ENCODE results near the gene TBC1D5. TPM values are rescaled to one million over a fixed set of nuclear protein-coding genes. Genes with fewer than 3 reads are reported as not detected.

TBC1D5 gene
- total and polyA plus RNA-seq, 2 of the 8 experiments (the other 6 are each of a cell fraction or from before 2014, with no cell fraction given) = 11.0 to 22.9 TPM

DNA sequence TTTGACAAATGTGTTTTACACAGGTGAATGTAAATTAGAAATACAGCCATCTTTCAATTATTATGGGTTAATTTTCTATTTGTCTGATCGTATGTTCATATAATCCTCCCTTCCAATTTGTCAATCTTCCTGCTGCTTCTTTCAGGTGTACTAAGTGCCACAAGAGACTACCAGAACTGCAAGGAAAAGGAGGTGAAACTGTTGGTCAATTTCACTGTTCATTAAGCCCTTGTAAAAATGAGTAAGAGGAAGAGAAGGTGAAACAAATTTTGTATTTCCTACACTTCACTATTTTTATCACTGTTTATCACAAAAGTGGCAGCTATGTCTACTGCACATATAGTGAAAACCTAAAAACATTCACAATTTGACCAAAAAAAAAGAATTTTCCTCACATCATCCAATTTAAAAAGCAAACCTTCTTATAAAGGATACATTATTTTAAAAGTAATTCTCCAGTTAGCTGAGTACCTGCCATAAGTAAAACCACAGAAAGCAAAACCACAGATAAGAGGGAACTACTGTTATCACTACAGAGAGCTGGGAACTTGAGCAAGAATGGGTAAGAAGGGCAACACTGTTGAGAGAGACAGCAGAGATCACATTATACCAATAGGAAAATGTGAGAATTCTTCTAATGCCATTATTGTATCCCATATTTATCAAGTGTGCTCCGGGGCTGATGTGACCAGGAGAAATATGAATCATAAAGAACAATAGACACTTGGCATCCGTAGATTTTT, 163.0 kb downstream of the TBC1D5 start:
- POLR2A ChIA-PET (ENCODE audit: partially characterized antibody) = interaction anchor here (0.8 kb wide), 1 partner anchor 27 kb away, joined by 3 read pairs; no protein-coding TSS in a partner anchor

More for the DNA sequence above, 163.0 kb downstream of the TBC1D5 start:
- Histone ChIP-seq H3K4me3 (ENCODE audit: extremely low read depth in 1 of 4, insufficient read depth in 2 of 4, low read depth in 3 of 4, low read length in 4 of 4) (no peak overlapping the region), H3K56ac (replicated peaks; ENCODE audit: insufficient read length, low read depth, low read length) (no peak overlapping the region), H3K4me1 (replicated peaks in 1 of 4; ENCODE audit: control insufficient read depth in 3 of 4, insufficient read depth in 4 of 4, low read length in 3 of 4) (no peaks in the 10 kb centered on the region), H2AFZ (ENCODE audit: low read length) (no peak overlapping the region), H3K18ac (ENCODE audit: extremely low read depth, low read length) (no peak overlapping the region), H3K23me2 (ENCODE audit: low read depth, low read length) (no peaks in the 10 kb centered on the region), H2BK5ac (ENCODE audit: low read depth, low read length) (no peak overlapping the region), H2BK20ac (ENCODE audit: low read length) (no peak overlapping the region), H4K91ac (replicated peaks; ENCODE audit: insufficient read length, low read length) (no peak overlapping the region), H3K4me2 (ENCODE audit: insufficient read depth in 1 of 2, low read depth in 2 of 2, low read length in 2 of 2) (no peak overlapping the region), H4K5ac (ENCODE audit: insufficient read length, low read depth, low read length) (no peak overlapping the region), H4K20me1 (replicated peaks in 1 of 2; ENCODE audit: control insufficient read depth in 1 of 2, insufficient read depth in 2 of 2, low read length in 2 of 2) (no peaks in the 10 kb centered on the region), H3K14ac (ENCODE audit: insufficient read length) (no peak overlapping the region), H3K23ac (ENCODE audit: insufficient read length) (no peak overlapping the region), H3K9ac (replicated peaks in 1 of 4; ENCODE audit: extremely low read depth in 1 of 4, low read depth in 3 of 4, low read length in 3 of 4) (no peak overlapping the region), H4K8ac (ENCODE audit: extremely low read depth, insufficient read depth, low read length) (no peak overlapping the region), H2BK12ac (ENCODE audit: low read depth, low read length) (no peak overlapping the region), H3K27me3 (replicated peaks in 1 of 4; ENCODE audit: control insufficient read depth in 3 of 4, extremely low read depth in 1 of 4, insufficient read depth in 3 of 4, low read length in 3 of 4) (no peaks in the 10 kb centered on the region), H3K79me1 (ENCODE audit: low read depth, low read length) (no peaks in the 10 kb centered on the region), H3K79me2 (ENCODE audit: control insufficient read depth in 1 of 2, insufficient read depth in 2 of 2, low read length in 2 of 2) (no peaks in the 10 kb centered on the region), H3K4ac (replicated peaks; ENCODE audit: insufficient read length, low read depth, low read length) (no peak overlapping the region), H3K9me3 (ENCODE audit: insufficient read depth in 2 of 2, low read depth in 1 of 2, low read length in 1 of 2) (no peaks in the 10 kb centered on the region), H3K36me3 (ENCODE audit: control insufficient read depth in 2 of 4, insufficient read depth in 4 of 4, low read length in 3 of 4) (no peaks in the 10 kb centered on the region), H2BK120ac (replicated peaks; ENCODE audit: low read depth, low read length) (no peak overlapping the region), H2BK15ac (ENCODE audit: low read length) (no peak overlapping the region), H3K27ac (ENCODE audit: low read depth, low read length) (no peak overlapping the region), H2AK5ac (ENCODE audit: low read depth, low read length) (no peak overlapping the region)
- no peak for DNase-seq (ENCODE audit: low read depth in 1 of 2, low spot score in 2 of 2)
- CTCF ChIA-PET (ENCODE audit: partially characterized antibody) = no interaction called here
- no peak for FAIRE-seq
- TF ChIP-seq, protein P1, sequence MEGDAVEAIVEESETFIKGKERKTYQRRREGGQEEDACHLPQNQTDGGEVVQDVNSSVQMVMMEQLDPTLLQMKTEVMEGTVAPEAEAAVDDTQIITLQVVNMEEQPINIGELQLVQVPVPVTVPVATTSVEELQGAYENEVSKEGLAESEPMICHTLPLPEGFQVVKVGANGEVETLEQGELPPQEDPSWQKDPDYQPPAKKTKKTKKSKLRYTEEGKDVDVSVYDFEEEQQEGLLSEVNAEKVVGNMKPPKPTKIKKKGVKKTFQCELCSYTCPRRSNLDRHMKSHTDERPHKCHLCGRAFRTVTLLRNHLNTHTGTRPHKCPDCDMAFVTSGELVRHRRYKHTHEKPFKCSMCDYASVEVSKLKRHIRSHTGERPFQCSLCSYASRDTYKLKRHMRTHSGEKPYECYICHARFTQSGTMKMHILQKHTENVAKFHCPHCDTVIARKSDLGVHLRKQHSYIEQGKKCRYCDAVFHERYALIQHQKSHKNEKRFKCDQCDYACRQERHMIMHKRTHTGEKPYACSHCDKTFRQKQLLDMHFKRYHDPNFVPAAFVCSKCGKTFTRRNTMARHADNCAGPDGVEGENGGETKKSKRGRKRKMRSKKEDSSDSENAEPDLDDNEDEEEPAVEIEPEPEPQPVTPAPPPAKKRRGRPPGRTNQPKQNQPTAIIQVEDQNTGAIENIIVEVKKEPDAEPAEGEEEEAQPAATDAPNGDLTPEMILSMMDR (IDR thresholded peaks at IDR 0.05; ENCODE audit: control extremely low read depth in 1 of 3, insufficient read depth in 1 of 3, low read depth in 1 of 3, low read length in 3 of 3) = no peak
- TF ChIP-seq JUN (IDR thresholded peaks at IDR 0.05; ENCODE audit: low read depth, low read length) = no peak
- WGBS, 2 experiments (ENCODE audit: extremely low coverage in 1 of 2, insufficient coverage in 1 of 2, insufficient read length in 1 of 2, insufficient replicate concordance in 2 of 2, low coverage in 1 of 2, low lambda C conversion rate in 2 of 2, missing lambda C conversion rate in 1 of 2) = 95% methylated on average over 3 of the region's 3 CpGs; no CpG with 5 or more reads in 1 of the 2 experiments
